Liver (tissue), 9 donors: Measurements from ENCODE around the gene COL19A1. TPM values are rescaled to one million over a fixed set of nuclear protein-coding genes. Genes with fewer than 3 reads are reported as not detected.
A peak's percentile ranks its signal among the peaks of the same experiment; 100 is the strongest.

ENCODE experiments used
- DNase-seq: peaks from one replicate; pipeline ENCODE4 v3.0.0-alpha.2; 2017; ENCODE audit warnings: low spot score
- H3K27ac ChIP-seq, 2 donors: one replicate each; pipeline ENCODE4 v1.7.0; 2013; ENCODE audit warnings: inconsistent platforms in 2 of 2, low read length in 2 of 2, control low read depth in 1 of 2, low read depth in 1 of 2, mild to moderate bottlenecking in 1 of 2
- H3K27me3 ChIP-seq, 4 donors: one replicate each; pipeline versions ENCODE4 v1.6.1 to v1.7.0; 2013; ENCODE audit warnings: low read length in 3 of 4, inconsistent platforms in 1 of 4, mild to moderate bottlenecking in 1 of 4, moderate library complexity in 1 of 4; ENCODE audit not compliant: control insufficient read depth in 4 of 4, insufficient read depth in 4 of 4
- H3K36me3 ChIP-seq, 4 donors: one replicate each; pipeline versions ENCODE4 v1.6.1 to v1.7.0; 2013; ENCODE audit warnings: low read length in 3 of 4, mild to moderate bottlenecking in 3 of 4, low read depth in 1 of 4, moderate library complexity in 1 of 4; ENCODE audit not compliant: control insufficient read depth in 4 of 4, insufficient read depth in 3 of 4
- H3K4me1 ChIP-seq, 4 donors: one replicate each; pipeline versions ENCODE4 v1.6.1 to v1.7.0; 2013; ENCODE audit warnings: low read length in 3 of 4, mild to moderate bottlenecking in 3 of 4, moderate library complexity in 1 of 4; ENCODE audit not compliant: control insufficient read depth in 4 of 4, insufficient read depth in 4 of 4
- H3K4me3 ChIP-seq, 3 donors: one replicate each; pipeline versions ENCODE4 v1.6.1 to v1.7.0; 2013; ENCODE audit warnings: low read length in 3 of 3, control low read depth in 1 of 3, low read depth in 1 of 3, mild to moderate bottlenecking in 1 of 3
- H3K9ac ChIP-seq, 2 donors: one replicate each; pipeline ENCODE4 v1.7.0; 2013; ENCODE audit warnings: low read length in 2 of 2, mild to moderate bottlenecking in 2 of 2, moderate library complexity in 2 of 2, control low read depth in 1 of 2, low read depth in 1 of 2
- H3K9me3 ChIP-seq, 4 donors: one replicate each; pipeline versions ENCODE4 v1.6.1 to v1.7.0; 2013; ENCODE audit warnings: low read length in 3 of 4; ENCODE audit not compliant: control insufficient read depth in 4 of 4
- EGR1 ChIP-seq, 2 donors: IDR thresholded peaks; 2 replicates each; pipeline ENCODE4 v1.6.1; 2016 to 2018; ENCODE audit warnings: antibody characterized with exemption in 2 of 2, low read depth in 2 of 2
- FOXA1 ChIP-seq: IDR thresholded peaks from 2 replicates; pipeline ENCODE4 v1.6.1; 2016; ENCODE audit warnings: antibody characterized with exemption
- FOXA2 ChIP-seq: IDR thresholded peaks from 2 replicates; pipeline ENCODE4 v1.6.1; 2016; ENCODE audit warnings: antibody characterized with exemption
- GABPA ChIP-seq, 2 donors: IDR thresholded peaks in 1 of 2; conservative IDR thresholded peaks in 1 of 2; 2 replicates each; pipeline ENCODE4 v1.6.1; 2016; ENCODE audit warnings: antibody characterized with exemption in 2 of 2, mild to moderate bottlenecking in 1 of 2, moderate library complexity in 1 of 2
- HNF4A ChIP-seq, 2 donors: conservative IDR thresholded peaks; 2 replicates each; pipeline ENCODE4 v1.6.1; 2016; ENCODE audit warnings: antibody characterized with exemption in 2 of 2, mild to moderate bottlenecking in 2 of 2
- HNF4G ChIP-seq: IDR thresholded peaks from 2 replicates; pipeline ENCODE4 v1.6.1; 2016; ENCODE audit warnings: antibody characterized with exemption
- JUND ChIP-seq, 2 donors: IDR thresholded peaks; 2 replicates each; pipeline ENCODE4 v1.6.1; 2016; ENCODE audit warnings: antibody characterized with exemption in 2 of 2
- NR2F2 ChIP-seq: IDR thresholded peaks from 2 replicates; pipeline ENCODE4 v1.6.1; 2016; ENCODE audit warnings: antibody characterized with exemption
- RAD21 ChIP-seq, 2 donors: IDR thresholded peaks; 2 replicates each; pipeline ENCODE4 v1.6.1; 2016; ENCODE audit warnings: antibody characterized with exemption in 2 of 2, mild to moderate bottlenecking in 2 of 2
- RXRA ChIP-seq, 2 donors: IDR thresholded peaks; 2 replicates each; pipeline ENCODE4 v1.6.1; 2017 to 2018; ENCODE audit warnings: antibody characterized with exemption in 2 of 2, mild to moderate bottlenecking in 1 of 2
- SP1 ChIP-seq: IDR thresholded peaks from 2 replicates; pipeline ENCODE4 v1.6.1; 2018; ENCODE audit warnings: antibody characterized with exemption, mild to moderate bottlenecking
- TAF1 ChIP-seq: conservative IDR thresholded peaks from 2 replicates; pipeline ENCODE4 v1.6.1; 2016; ENCODE audit warnings: antibody characterized with exemption, mild to moderate bottlenecking
- YY1 ChIP-seq: IDR thresholded peaks from 2 replicates; pipeline ENCODE4 v1.6.1; 2016; ENCODE audit warnings: antibody characterized with exemption, mild to moderate bottlenecking
- WGBS: extraction: QIAGEN DNeasy Blood & Tissue Kit; methylation state at CpG from one replicate; pipeline ENCODE4 v1.1.7; 2013; 5-methylcytosine and 5-hydroxymethylcytosine counted together
- polyA plus RNA-seq, 2 donors: library from polyadenylated mRNA; stranded (reverse) in 1 of 2; unstranded in 1 of 2; fragments of 200-250 nt in 1 of 2; fragments of >200 nt in 1 of 2; fragmentation: Nextera tagmentation in 1 of 2; extraction: Ambion mirVana in 1 of 2; gene quantifications; one replicate each; pipeline versions ENCODE4 v1.2.1 to v1.2.3, GENCODE V29; 2013 to 2015
- total RNA-seq, 2 donors: library from RNA; depleted of rRNA; stranded (reverse); fragments of >200 nt; gene quantifications; one replicate each; pipeline ENCODE4 v1.2.3, GENCODE V29; 2014
- TF ChIP-seq, protein P1 (sequence below): IDR thresholded peaks from 2 replicates; pipeline ENCODE4 v1.6.1; 2016; ENCODE audit warnings: antibody characterized with exemption
- TF ChIP-seq, protein P2 (sequence below): IDR thresholded peaks from 2 replicates; pipeline ENCODE4 v1.6.1; 2016; ENCODE audit warnings: antibody characterized with exemption, mild to moderate bottlenecking
- TF ChIP-seq, protein P3 (sequence below): IDR thresholded peaks from 2 replicates; pipeline ENCODE4 v1.6.1; 2016; ENCODE audit warnings: antibody characterized with exemption
- TF ChIP-seq, protein P4 (sequence below): IDR thresholded peaks from 2 replicates; pipeline ENCODE4 v1.6.1; 2016; ENCODE audit warnings: antibody characterized with exemption
- TF ChIP-seq, protein P5 (sequence below): fragments of 150-350 bp; IDR thresholded peaks from 2 replicates; pipeline ENCODE4 v1.5.1; 2017; ENCODE audit warnings: improper control_type of control experiment, low read depth, low read length; ENCODE audit not compliant: missing input control
- donor health status: healthy.
- donor health status: healthy.
- donor health status: healthy.
- donor health status: healthy.
- donor health status: healthy.

Gene COL19A1
- total and polyA plus RNA-seq, 4 donors, result 0.25 to 0.51 TPM; not detected in 2

DNA sequence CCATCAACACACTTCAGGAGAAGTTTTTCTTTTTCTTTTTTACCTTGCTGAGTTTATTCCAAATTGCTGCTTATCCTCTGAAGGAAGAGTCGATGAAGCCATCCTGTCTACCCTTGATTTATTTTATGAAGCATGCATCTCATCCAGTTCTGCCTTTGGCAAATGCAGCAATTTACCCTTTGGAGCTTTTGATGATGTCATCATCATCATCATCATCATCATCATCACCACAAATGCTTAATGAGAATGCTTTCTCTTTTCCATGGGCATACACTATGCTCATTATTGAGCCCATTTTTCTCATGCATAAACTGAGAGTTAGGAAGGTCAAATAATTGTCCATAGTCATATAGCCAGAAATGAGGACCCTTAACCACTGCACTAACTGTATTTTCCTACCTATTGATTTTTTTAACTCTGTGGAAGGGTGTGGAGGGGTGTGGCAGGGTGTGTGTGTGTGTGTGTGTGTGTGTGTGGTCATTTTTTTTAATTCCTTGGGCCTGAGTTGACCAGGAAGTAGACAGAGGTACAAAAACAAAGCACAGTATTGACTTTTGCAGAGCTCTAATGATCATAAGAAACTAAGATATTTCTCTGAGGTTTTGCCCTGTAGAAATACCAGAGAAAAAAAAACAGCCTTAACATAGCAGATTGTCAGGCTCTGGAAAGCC is 353.7 kb downstream of the COL19A1 start:
- no peaks in the 10 kb centered on the region for H3K27me3 ChIP-seq
- 76% methylated on average over 1 of the region's 1 CpG for WGBS
- no peak overlapping the region for H3K4me3 ChIP-seq
- no peak overlapping the region for H3K27ac ChIP-seq
- TF ChIP-seq, protein P1, sequence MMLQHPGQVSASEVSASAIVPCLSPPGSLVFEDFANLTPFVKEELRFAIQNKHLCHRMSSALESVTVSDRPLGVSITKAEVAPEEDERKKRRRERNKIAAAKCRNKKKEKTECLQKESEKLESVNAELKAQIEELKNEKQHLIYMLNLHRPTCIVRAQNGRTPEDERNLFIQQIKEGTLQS, result no peak
- TF ChIP-seq, protein P2, sequence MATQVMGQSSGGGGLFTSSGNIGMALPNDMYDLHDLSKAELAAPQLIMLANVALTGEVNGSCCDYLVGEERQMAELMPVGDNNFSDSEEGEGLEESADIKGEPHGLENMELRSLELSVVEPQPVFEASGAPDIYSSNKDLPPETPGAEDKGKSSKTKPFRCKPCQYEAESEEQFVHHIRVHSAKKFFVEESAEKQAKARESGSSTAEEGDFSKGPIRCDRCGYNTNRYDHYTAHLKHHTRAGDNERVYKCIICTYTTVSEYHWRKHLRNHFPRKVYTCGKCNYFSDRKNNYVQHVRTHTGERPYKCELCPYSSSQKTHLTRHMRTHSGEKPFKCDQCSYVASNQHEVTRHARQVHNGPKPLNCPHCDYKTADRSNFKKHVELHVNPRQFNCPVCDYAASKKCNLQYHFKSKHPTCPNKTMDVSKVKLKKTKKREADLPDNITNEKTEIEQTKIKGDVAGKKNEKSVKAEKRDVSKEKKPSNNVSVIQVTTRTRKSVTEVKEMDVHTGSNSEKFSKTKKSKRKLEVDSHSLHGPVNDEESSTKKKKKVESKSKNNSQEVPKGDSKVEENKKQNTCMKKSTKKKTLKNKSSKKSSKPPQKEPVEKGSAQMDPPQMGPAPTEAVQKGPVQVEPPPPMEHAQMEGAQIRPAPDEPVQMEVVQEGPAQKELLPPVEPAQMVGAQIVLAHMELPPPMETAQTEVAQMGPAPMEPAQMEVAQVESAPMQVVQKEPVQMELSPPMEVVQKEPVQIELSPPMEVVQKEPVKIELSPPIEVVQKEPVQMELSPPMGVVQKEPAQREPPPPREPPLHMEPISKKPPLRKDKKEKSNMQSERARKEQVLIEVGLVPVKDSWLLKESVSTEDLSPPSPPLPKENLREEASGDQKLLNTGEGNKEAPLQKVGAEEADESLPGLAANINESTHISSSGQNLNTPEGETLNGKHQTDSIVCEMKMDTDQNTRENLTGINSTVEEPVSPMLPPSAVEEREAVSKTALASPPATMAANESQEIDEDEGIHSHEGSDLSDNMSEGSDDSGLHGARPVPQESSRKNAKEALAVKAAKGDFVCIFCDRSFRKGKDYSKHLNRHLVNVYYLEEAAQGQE, result no peak
- TF ChIP-seq FOXA2 (no peak), HNF4G (no peak), RAD21 (IDR thresholded peaks at IDR 0.05) (no peak), RXRA (IDR thresholded peaks at IDR 0.05) (no peak), NR2F2 (no peak), YY1 (no peak), GABPA (IDR thresholded peaks at IDR 0.05 in 1 of 2, conservative IDR thresholded peaks at IDR 0.05 in 1 of 2) (no peak), JUND (IDR thresholded peaks at IDR 0.05) (no peak), TAF1 (no peak), HNF4A (conservative IDR thresholded peaks at IDR 0.05) (no peak), EGR1 (IDR thresholded peaks at IDR 0.05; ENCODE audit: low read depth in 2 of 2) (no peak)
- TF ChIP-seq, protein P3, sequence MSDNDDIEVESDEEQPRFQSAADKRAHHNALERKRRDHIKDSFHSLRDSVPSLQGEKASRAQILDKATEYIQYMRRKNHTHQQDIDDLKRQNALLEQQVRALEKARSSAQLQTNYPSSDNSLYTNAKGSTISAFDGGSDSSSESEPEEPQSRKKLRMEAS, result no peak
- TF ChIP-seq, protein P4, sequence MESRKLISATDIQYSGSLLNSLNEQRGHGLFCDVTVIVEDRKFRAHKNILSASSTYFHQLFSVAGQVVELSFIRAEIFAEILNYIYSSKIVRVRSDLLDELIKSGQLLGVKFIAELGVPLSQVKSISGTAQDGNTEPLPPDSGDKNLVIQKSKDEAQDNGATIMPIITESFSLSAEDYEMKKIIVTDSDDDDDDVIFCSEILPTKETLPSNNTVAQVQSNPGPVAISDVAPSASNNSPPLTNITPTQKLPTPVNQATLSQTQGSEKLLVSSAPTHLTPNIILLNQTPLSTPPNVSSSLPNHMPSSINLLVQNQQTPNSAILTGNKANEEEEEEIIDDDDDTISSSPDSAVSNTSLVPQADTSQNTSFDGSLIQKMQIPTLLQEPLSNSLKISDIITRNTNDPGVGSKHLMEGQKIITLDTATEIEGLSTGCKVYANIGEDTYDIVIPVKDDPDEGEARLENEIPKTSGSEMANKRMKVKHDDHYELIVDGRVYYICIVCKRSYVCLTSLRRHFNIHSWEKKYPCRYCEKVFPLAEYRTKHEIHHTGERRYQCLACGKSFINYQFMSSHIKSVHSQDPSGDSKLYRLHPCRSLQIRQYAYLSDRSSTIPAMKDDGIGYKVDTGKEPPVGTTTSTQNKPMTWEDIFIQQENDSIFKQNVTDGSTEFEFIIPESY, result no peak
- H3K9ac ChIP-seq, result no peak overlapping the region
- peaks cover 0 to 9% (median 4%) of the 10 kb centered on the region in 4 donors for H3K4me1 ChIP-seq
- H3K9me3 ChIP-seq, result no peaks in the 10 kb centered on the region
- no peaks in the 10 kb centered on the region for H3K36me3 ChIP-seq
- no peak for DNase-seq

DNA sequence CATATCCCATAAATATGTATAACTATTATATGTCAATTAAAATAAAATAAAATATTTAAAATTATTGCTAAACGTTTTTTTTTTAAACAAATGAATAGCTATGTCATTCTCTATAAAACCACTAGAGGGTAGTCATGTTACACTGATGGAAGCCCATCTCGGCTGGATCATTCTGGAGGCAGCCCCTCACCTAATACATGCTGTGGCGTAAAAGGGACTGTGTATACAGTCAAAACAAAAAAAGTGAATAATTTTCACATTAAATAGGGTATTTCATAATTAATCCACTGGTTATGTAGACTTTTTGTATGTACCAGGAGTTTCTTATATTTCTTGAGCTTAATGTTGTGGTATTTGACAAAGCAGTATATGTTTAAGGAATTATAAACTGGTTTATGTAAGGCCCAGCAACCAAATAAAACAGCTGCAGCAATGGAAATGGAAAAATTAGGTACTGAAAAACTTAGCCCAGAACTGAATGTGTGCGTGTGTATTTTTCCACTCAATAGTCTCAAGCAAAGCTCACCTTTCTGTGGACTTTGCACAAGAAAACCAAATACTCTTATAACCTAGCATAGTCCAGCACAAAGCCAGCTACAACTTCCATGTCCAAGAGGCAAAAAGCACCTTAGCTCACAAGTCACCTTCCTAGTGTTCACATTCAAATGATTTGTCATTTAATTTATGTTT is 354.8 kb downstream of the COL19A1 start:
- Histone ChIP-seq H3K27me3 (no peaks in the 10 kb centered on the region), H3K4me1 (peaks cover 0 to 9% (median 4%) of the 10 kb centered on the region in 4 donors), H3K36me3 (no peaks in the 10 kb centered on the region), H3K9ac (no peak overlapping the region), H3K9me3 (no peaks in the 10 kb centered on the region), H3K4me3 (no peak overlapping the region), H3K27ac (no peak overlapping the region)
- DNase-seq, result no peak
- 9% methylated on average over 4 of the region's 4 CpGs for WGBS
- no peak for TF ChIP-seq FOXA1
- peak; percentile 82 to 84 for TF ChIP-seq HNF4A (conservative IDR thresholded peaks at IDR 0.05)
- TF ChIP-seq, protein P3, result no peak
- peak; percentile 52 for TF ChIP-seq FOXA2
- no peak for TF ChIP-seq RXRA (IDR thresholded peaks at IDR 0.05)
- TF ChIP-seq HNF4G, result peak; percentile 58
- no peak for TF ChIP-seq TAF1
- TF ChIP-seq, protein P5, sequence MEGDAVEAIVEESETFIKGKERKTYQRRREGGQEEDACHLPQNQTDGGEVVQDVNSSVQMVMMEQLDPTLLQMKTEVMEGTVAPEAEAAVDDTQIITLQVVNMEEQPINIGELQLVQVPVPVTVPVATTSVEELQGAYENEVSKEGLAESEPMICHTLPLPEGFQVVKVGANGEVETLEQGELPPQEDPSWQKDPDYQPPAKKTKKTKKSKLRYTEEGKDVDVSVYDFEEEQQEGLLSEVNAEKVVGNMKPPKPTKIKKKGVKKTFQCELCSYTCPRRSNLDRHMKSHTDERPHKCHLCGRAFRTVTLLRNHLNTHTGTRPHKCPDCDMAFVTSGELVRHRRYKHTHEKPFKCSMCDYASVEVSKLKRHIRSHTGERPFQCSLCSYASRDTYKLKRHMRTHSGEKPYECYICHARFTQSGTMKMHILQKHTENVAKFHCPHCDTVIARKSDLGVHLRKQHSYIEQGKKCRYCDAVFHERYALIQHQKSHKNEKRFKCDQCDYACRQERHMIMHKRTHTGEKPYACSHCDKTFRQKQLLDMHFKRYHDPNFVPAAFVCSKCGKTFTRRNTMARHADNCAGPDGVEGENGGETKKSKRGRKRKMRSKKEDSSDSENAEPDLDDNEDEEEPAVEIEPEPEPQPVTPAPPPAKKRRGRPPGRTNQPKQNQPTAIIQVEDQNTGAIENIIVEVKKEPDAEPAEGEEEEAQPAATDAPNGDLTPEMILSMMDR, result peak; percentile 66
- TF ChIP-seq, protein P4, result no peak
- TF ChIP-seq YY1, result peak; percentile 14
- TF ChIP-seq EGR1 (IDR thresholded peaks at IDR 0.05; ENCODE audit: low read depth in 2 of 2), result peak in 1 of 2 donors; percentile 48
- TF ChIP-seq, protein P1, result no peak
- peak; percentile 88 to 90 for TF ChIP-seq RAD21 (IDR thresholded peaks at IDR 0.05)
- TF ChIP-seq SP1, result peak; percentile 90
